ENCODE results near the gene DEGS2.

DNA sequence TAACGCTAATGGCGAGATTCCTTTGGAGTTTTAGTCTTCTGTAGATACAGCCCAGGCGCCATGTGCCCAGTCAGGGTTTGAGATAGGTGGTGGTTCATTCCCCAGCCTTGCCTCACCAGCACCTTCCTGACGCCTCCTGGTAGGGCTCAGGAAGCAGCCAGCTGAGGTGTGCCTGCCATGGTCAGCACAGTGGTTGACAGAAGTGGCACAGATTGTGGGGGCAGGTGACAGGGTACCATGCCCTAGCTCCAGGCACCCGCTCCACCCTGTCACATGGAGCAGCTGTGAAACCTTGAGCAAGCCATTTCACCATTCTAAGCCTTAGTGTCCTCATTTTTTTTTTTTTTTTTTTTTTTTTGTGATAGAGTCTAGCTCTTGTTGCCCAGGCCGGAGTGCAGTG is 48.6 kb downstream of the DEGS2 start:
- TF ChIP-seq CTCF (IDR thresholded peaks at IDR 0.05) (no peak), POLR2A (IDR thresholded peaks at IDR 0.05) (no peak)

Data from body of pancreas (tissue), 4 donors.